Measurements from ENCODE around the gene AUH.

Gene AUH

DNA sequence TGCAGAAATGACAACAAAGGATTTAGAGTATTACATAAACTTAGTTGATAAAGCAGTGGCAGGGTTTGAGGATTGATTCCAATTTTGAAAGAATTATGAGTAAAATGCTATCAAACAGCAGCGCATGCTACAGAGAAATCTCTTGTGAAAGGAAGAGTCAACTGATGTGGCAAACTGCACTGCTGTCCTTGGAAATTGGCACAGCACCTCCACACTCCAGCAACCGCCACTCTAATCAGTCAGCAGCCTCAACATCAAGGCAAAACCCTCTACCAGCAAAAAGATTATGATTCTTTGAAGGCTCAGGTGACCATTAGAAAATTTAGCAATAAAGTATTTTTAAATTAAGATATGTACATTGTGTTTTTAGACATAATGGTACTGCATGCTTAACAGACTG lies 66.4 kb downstream of the AUH start:
- DNase-seq (ENCODE audit: low read depth), result no peak

- no peak for DNase-seq (ENCODE audit: low read depth)
Measured at GRCh38 chr9:91291866-91292265, 69.9 kb downstream of the AUH start.

DNA sequence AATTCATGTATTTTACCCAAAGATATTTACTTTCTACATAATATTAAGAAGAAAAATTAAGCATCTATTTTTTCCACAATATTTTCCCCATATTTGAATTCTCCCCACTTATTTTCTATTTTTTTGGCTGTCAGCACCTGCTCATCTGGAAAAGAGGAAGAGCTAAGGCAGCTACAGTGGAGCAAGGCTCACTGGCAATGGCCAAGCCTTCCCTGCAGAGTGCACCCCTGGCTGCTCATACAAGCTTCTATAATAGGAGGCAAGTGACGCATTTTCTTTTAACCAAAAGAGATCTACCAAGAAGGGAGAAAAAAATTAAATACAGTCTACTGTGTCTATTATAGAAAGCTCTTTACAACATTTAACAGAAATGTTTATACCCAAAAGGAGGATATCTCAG lies 72.5 kb downstream of the AUH start:
- no peak for DNase-seq (ENCODE audit: low read depth)

GRCh38 chr9:91285729-91286353 lies 75.9 kb downstream of the AUH start:
- DNase-seq (ENCODE audit: low read depth), result no peak

GRCh38 chr9:91282292-91282691 lies 79.4 kb downstream of the AUH start:
- DNase-seq (ENCODE audit: low read depth), result no peak

GRCh38 chr9:91279296-91280204 lies 82.2 kb downstream of the AUH start:
- no peak for DNase-seq (ENCODE audit: low read depth)

- DNase-seq (ENCODE audit: low read depth), result no peak
Measured at GRCh38 chr9:91276513-91276912, 85.2 kb downstream of the AUH start.

- no peak for DNase-seq (ENCODE audit: low read depth)
Measured at GRCh38 chr9:91275655-91276054, 86.1 kb downstream of the AUH start.

GRCh38 chr9:91274949-91275492 lies 86.7 kb downstream of the AUH start:
- DNase-seq (ENCODE audit: low read depth), result no peak

DNA sequence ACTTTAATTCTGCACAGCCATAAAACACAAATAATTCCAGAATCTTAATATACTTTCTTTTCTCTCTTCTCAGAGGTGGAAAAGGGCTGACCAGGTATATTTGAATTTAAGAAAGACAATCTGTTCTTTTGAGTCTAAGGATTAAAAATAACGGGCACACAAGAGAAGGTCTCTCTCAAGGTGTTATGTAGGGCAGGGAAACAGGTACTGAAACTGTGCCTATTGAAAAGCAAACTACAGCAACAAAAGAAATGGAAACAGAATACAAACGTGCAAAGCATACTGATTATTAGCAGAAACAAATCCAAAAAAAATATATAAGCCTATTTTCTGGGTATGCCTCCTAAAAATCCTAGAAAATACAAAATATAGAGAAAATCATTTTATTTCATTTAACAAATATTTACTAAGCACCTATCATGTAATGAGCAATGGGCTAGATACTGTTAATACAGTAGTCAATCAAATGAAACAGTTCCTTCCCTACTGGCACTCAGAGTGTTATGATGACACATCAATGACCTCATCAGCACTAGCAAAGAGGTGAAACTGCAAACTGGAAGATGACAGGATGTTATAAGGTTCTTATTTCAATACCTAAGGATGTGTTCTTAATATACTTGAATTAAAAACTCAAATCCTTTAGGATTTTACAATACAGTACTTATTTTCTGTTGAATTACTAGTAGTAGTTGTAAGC lies 87.7 kb downstream of the AUH start:
- DNase-seq (ENCODE audit: low read depth), result no peak

GRCh38 chr9:91271156-91271555 lies 90.6 kb downstream of the AUH start:
- DNase-seq (ENCODE audit: low read depth), result no peak

DNA sequence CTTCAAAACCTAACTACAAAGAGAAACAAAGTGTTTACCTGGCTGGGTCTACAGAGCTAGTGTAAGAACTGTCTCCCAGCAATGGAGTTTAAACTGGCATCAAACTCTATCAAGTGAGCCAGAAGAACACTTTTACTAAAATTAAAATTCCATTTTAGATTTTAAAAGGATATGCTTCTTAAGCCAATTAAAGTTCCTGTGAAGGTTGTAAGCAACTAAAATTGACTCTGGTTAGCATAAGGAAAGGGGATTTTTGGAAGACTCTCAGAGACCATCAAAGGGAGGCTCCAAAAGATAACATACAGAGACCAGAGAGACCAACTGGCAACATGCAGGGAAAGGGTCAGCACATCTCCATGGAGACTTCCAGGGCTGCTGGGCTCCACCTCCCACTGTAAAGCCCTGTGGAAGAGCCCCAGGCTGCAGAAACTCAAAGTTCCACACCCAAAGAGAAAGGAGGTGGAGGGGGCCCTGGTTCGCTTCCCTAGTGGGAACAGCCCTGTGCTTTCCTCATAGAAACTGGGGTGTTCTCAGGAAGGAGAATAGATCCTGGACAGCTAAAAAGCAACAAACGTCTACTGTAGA lies 91.7 kb downstream of the AUH start:
- DNase-seq (ENCODE audit: low read depth), result no peak

DNA sequence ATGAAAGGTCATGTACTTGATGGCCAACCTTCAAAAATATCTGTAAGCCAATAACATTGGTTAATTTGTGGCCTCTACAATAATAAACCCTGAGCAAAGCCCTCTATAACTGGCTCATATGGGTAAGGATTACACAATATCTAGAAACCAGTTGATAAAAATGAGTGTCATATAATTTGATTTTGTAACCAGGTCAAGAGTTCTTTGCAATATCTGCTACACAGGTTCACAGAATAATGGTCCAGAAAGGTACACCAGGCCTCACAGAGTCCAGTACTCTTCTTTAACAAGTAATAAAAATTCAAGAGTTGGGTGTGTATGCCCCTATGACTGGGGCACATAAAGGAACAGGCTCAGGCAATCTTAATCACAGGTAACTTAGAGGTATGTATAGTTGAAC lies 95.3 kb downstream of the AUH start:
- no peak for DNase-seq (ENCODE audit: low read depth)

- DNase-seq (ENCODE audit: low read depth), result no peak
Measured at GRCh38 chr9:91265514-91265913, 96.2 kb downstream of the AUH start.

GRCh38 chr9:91261417-91261816 lies 100.3 kb downstream of the AUH start:
- no peak for DNase-seq (ENCODE audit: low read depth)

GRCh38 chr9:91259162-91259561 lies 102.6 kb downstream of the AUH start:
- no peak for DNase-seq (ENCODE audit: low read depth)

GRCh38 chr9:91258451-91258850 lies 103.3 kb downstream of the AUH start:
- no peak for DNase-seq (ENCODE audit: low read depth)

GRCh38 chr9:91256235-91256634 lies 105.5 kb downstream of the AUH start:
- no peak for DNase-seq (ENCODE audit: low read depth)

- no peak for DNase-seq (ENCODE audit: low read depth)
Measured at GRCh38 chr9:91255327-91255726, 106.4 kb downstream of the AUH start.

DNA sequence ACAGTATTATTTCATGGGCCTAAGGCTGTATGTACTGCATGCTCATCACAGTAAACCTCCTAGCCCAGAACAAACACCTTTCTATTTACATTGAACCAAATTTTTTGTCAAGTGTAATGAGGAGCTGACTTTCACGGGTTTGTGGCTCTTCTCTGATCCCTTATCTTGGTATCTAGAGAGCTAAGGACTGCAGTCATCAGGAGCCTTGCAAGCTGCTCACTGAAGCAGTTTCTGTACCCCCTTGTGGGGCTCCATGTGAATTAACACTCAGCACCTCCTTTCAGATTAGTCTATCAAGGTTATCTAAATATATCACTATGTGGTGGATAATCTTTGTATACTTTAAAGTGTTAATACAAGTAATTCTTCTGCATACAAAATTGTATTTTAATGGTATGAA lies 108.2 kb downstream of the AUH start:
- no peak for DNase-seq (ENCODE audit: low read depth)

DNA sequence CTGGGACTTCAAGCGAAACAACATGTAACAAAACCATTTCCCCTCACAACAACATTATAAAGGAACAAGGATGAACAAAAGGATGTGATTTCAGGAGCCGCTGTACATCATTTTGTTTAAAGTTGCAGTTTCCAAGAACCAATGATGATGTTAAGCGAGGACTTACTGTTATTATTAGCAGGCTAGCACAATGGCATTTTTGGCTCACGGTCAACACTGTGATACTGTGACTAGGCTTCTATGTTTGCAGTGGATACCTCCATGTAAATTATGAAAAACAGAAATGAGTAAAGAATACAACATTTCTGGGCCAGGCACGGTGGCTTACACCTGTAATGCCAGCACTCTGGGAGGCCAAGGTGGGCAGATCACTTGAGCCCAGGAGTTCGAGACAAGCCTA lies 113.0 kb downstream of the AUH start:
- DNase-seq (ENCODE audit: low read depth), result no peak

- no peak for DNase-seq (ENCODE audit: low read depth)
Measured at GRCh38 chr9:91247278-91247677, 114.4 kb downstream of the AUH start.

All from CMK (cell line).